ENCODE results near the gene EBF3. TPM values are rescaled to one million over a fixed set of nuclear protein-coding genes. Genes with fewer than 3 reads are reported as not detected.

EBF3 gene
- total and polyA plus RNA-seq, 3 donors from 2014 or later = 4.0 to 7.6 (median 6.0) TPM

DNA sequence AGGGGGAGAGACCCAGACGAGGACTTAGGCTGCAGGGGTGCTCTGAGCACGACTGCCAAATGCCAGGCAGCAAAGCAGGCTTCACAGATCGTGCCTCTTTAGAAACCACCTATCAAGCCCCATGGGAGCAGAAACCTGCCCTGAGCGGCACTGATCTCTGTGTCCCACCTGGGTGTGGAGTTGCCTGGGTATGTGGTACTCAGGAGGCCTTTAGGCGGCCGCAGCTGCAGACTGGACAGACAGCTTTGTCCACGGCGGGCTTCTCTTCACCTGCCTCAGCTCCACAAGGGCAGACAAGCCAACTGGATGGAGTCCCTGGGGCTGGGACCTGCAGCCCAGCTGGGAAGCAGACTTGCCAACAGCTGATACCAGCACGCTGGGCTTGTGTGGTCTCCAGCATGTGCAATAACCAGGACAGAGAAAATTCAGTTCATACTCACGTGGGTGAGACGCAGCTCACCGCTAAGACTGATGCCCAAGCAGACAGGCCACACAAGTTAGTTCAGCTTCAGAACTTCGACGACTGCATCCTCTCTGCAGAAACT, 163.2 kb downstream of the EBF3 start:
- no peaks in the 10 kb centered on the region for H3K27me3 ChIP-seq
- no peaks in the 10 kb centered on the region for H3K4me1 ChIP-seq
- no peak for TF ChIP-seq POLR2A (IDR thresholded peaks at IDR 0.05)
- TF ChIP-seq, protein P1, sequence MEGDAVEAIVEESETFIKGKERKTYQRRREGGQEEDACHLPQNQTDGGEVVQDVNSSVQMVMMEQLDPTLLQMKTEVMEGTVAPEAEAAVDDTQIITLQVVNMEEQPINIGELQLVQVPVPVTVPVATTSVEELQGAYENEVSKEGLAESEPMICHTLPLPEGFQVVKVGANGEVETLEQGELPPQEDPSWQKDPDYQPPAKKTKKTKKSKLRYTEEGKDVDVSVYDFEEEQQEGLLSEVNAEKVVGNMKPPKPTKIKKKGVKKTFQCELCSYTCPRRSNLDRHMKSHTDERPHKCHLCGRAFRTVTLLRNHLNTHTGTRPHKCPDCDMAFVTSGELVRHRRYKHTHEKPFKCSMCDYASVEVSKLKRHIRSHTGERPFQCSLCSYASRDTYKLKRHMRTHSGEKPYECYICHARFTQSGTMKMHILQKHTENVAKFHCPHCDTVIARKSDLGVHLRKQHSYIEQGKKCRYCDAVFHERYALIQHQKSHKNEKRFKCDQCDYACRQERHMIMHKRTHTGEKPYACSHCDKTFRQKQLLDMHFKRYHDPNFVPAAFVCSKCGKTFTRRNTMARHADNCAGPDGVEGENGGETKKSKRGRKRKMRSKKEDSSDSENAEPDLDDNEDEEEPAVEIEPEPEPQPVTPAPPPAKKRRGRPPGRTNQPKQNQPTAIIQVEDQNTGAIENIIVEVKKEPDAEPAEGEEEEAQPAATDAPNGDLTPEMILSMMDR (IDR thresholded peaks at IDR 0.05) = no peak
- no peak overlapping the region for H3K27ac ChIP-seq
- DNase-seq = no peak
- no peak overlapping the region for H3K4me3 ChIP-seq
- WGBS, 2 donors = 59 to 70% methylated on average over 9 to 14 of the region's 14 CpGs
- intact Hi-C loops (cut with DNase I; ENCODE audit: low total_unique reads) = no loop called here
- no peaks in the 10 kb centered on the region for H3K36me3 ChIP-seq (ENCODE audit: low read depth, missing control alignments)
- no peaks in the 10 kb centered on the region for H3K9me3 ChIP-seq

DNA sequence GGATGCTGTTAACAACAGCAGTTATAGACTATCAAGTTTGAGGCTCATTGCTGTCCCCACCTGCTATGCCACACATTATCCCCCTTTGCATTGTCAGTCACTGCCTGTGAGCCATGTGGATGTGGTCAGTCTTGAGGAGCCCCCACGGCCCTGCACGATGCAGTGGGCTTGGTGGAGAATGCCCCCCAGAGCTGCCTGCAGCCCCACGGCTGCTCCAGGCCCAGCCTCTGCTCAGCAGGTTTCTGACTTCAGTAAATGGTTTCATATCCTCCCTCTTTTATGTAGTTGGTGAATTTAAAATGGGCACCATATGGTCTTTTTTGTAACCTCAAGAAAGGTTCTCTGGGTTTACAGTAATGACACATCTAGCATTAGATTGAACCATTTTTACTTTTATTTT, 164.1 kb downstream of the EBF3 start:
- H3K4me1 ChIP-seq = no peaks in the 10 kb centered on the region
- no peaks in the 10 kb centered on the region for H3K36me3 ChIP-seq (ENCODE audit: low read depth, missing control alignments)
- 70 to 97% methylated on average over 3 of the region's 3 CpGs for WGBS, 2 donors
- no peak overlapping the region for H3K4me3 ChIP-seq
- intact Hi-C loops (cut with DNase I; ENCODE audit: low total_unique reads) = no loop called here
- DNase-seq = no peak
- H3K27me3 ChIP-seq = no peaks in the 10 kb centered on the region
- H3K27ac ChIP-seq = no peak overlapping the region
- H3K9me3 ChIP-seq = no peaks in the 10 kb centered on the region
- TF ChIP-seq, protein P1 (IDR thresholded peaks at IDR 0.05) = no peak
- TF ChIP-seq POLR2A (IDR thresholded peaks at IDR 0.05) = no peak

DNA sequence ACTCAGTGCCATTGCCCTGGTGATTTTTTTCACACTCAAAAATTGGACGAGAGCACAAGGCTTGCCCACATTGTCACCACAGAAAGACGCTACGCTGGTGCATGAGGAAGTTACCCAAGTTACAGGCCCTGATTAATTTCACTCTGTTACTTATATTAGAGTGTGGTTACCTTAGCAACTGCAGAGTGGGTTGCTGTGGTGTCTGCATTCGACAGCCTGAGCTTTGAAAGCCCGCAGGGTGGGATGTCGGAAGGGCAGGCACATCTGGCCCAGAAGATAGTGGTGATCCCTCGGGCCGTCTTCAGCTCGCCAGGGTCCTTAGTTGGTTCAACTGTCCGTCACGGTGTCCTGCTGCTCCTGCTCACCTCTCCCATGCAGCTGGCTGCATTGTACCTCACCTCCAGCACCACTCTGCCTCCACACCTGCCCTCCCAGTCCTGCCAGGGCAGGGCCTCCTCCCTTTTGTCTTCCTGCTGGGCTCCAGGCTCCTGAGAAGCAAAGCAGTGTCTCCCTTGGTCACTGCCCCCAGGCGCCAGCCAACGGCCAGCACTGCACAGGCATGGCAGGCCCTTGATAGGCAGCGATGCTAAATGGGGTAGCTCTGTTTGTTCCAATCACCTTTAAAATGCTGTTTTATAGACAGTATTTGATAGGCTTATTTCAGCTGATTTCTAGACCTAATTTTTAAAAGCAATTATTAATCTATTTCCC, 167.2 kb downstream of the EBF3 start:
- TF ChIP-seq, protein P1 (IDR thresholded peaks at IDR 0.05) = no peak
- TF ChIP-seq POLR2A (IDR thresholded peaks at IDR 0.05) = no peak
- Histone ChIP-seq H3K9me3 (no peaks in the 10 kb centered on the region), H3K4me1 (no peaks in the 10 kb centered on the region), H3K36me3 (ENCODE audit: low read depth, missing control alignments) (no peaks in the 10 kb centered on the region), H3K4me3 (no peak overlapping the region), H3K27me3 (no peaks in the 10 kb centered on the region), H3K27ac (no peak overlapping the region)
- no peak for DNase-seq
- WGBS, 2 donors = 86 to 88% methylated on average over 8 to 14 of the region's 14 CpGs
- intact Hi-C loops (cut with DNase I; ENCODE audit: low total_unique reads) = no loop called here

DNA sequence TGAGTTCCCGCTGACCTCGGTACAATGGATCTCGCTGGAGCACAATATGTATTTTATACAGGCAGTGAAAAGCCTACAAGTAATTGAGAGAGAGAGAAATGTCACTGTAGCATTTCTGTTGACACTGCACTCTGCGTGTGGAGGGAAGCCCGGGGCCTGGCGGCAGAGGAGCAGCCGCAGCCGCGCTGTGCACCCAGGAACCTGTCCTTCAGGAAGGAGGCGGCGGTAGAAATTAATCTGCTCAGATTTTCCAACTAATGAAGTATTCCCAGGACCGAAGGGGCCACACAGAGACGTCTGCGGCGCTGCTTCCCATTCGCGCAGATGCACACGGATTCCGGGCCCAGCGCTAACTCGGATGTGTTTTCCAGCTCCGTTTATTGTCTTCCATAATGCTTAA, 170.1 kb downstream of the EBF3 start:
- intact Hi-C loops (cut with DNase I; ENCODE audit: low total_unique reads) = no loop called here
- DNase-seq = no peak

More for the DNA sequence above, 170.1 kb downstream of the EBF3 start:
- WGBS, 2 donors = 69 to 83% methylated on average over 22 of the region's 22 CpGs
- TF ChIP-seq, protein P1 (IDR thresholded peaks at IDR 0.05) = no peak
- no peak for TF ChIP-seq POLR2A (IDR thresholded peaks at IDR 0.05)
- Histone ChIP-seq H3K4me1 (no peaks in the 10 kb centered on the region), H3K27me3 (no peaks in the 10 kb centered on the region), H3K27ac (no peak overlapping the region), H3K9me3 (no peaks in the 10 kb centered on the region), H3K4me3 (no peak overlapping the region), H3K36me3 (ENCODE audit: low read depth, missing control alignments) (no peaks in the 10 kb centered on the region)
